Lung (tissue), 16 donors: ENCODE data around the gene TMEM179B. TPM values are rescaled to one million over a fixed set of nuclear protein-coding genes. Genes with fewer than 3 reads are reported as not detected.
"Not testable (repeated sequence)": the region's sequence is repeated elsewhere in the genome, so short reads cannot be mapped to it uniquely, and the experiment has no call there.

Source experiments
- ATAC-seq: fragments of 200-7000 bp; cut with Tn5 transposase; one replicate; pipeline ENCODE4 v1.9.1; 2020; ENCODE audit warnings: moderate number of reproducible peaks; ENCODE audit not compliant: insufficient read depth, low FRiP score
- DNase-seq, 3 donors: peaks; one replicate each; pipeline ENCODE4 v3.0.0-alpha.2; 2013 to 2017
- H3K27ac ChIP-seq, 2 donors: one replicate each; pipeline ENCODE4 v1.5.1; 2013; ENCODE audit warnings: mild to moderate bottlenecking in 2 of 2, moderate library complexity in 2 of 2, control low read depth in 1 of 2, inconsistent platforms in 1 of 2, low read depth in 1 of 2, low read length in 1 of 2
- H3K27me3 ChIP-seq, 3 donors: one replicate each; pipeline ENCODE4 v1.5.1; 2013; ENCODE audit warnings: low read length in 2 of 3; ENCODE audit not compliant: control insufficient read depth in 3 of 3, insufficient read depth in 3 of 3
- H3K36me3 ChIP-seq, 4 donors: one replicate each; pipeline ENCODE4 v1.5.1; 2013; ENCODE audit warnings: low read length in 4 of 4, mild to moderate bottlenecking in 1 of 4, moderate library complexity in 1 of 4; ENCODE audit not compliant: control insufficient read depth in 4 of 4, insufficient read depth in 4 of 4
- H3K4me1 ChIP-seq, 5 donors: one replicate each; pipeline ENCODE4 v1.5.1; 2013; ENCODE audit warnings: low read length in 5 of 5, mild to moderate bottlenecking in 2 of 5, moderate library complexity in 1 of 5; ENCODE audit not compliant: control insufficient read depth in 5 of 5, insufficient read depth in 5 of 5
- H3K4me3 ChIP-seq: one replicate; pipeline ENCODE4 v1.5.1; 2013; ENCODE audit warnings: mild to moderate bottlenecking, control low read depth, moderate library complexity
- H3K9ac ChIP-seq, 2 donors: one replicate each; pipeline ENCODE4 v1.5.1; 2013; ENCODE audit warnings: low read length in 2 of 2, control low read depth in 1 of 2; ENCODE audit not compliant: insufficient read depth in 1 of 2
- H3K9me3 ChIP-seq, 4 donors: one replicate each; pipeline ENCODE4 v1.5.1; 2013; ENCODE audit warnings: low read length in 3 of 4, mild to moderate bottlenecking in 1 of 4, moderate library complexity in 1 of 4; ENCODE audit not compliant: control insufficient read depth in 4 of 4, insufficient read depth in 3 of 4
- WGBS, 2 donors: extraction: QIAGEN DNeasy Blood & Tissue Kit; methylation state at CpG; one replicate each; pipeline ENCODE4 v1.1.7; 2013; 5-methylcytosine and 5-hydroxymethylcytosine counted together
- long read RNA-seq, 5 donors: transcript quantifications; one replicate each; lab custom pipeline, GENCODE V29; 2026
- polyA plus RNA-seq, 2 donors: library from polyadenylated mRNA; stranded (reverse); fragments of 200-250 nt; gene quantifications; one replicate each; pipeline ENCODE4 v1.2.1, GENCODE V29; 2013
- total RNA-seq, 2 donors: library from RNA; depleted of rRNA in 1 of 2; stranded (reverse); fragments of >200 nt in 1 of 2; gene quantifications; one replicate each; pipeline ENCODE4 v1.2.1, GENCODE V29; 2014 to 2021
- TF ChIP-seq, protein P1 (sequence below): IDR thresholded peaks from 2 replicates; pipeline ENCODE4 v1.5.1; 2012; ENCODE audit warnings: mild to moderate bottlenecking; ENCODE audit errors: control extremely low read depth, extremely low read depth
- donor health status: control.
- donor health status: control.
- donor health status: Bipolar disorder and iron deficiency.
- donor health status: healthy.
- donor health status: DM: yes; HTN: yes; CAD: no.

TMEM179B gene, protein sequence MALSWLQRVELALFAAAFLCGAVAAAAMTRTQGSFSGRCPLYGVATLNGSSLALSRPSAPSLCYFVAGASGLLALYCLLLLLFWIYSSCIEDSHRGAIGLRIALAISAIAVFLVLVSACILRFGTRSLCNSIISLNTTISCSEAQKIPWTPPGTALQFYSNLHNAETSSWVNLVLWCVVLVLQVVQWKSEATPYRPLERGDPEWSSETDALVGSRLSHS
- 10 to 100 TPM; 40.0 to 61.0 TPM for total RNA-seq
- 10 to 100 TPM; 68.8 to 87.6 TPM for polyA plus RNA-seq
- long read RNA-seq, donor 1, transcript TMEM179B-201 (5 exons, 1,023 nt) = major isoform, 29 of 31 reads
- long read RNA-seq, donor 1, partial matches to known transcripts = 0 of 31 reads
- long read RNA-seq, donor 1, other reads (novel, unspliced or antisense) = 0 of 31 reads
- long read RNA-seq, donor 2, transcript TMEM179B-201 (5 exons, 1,023 nt) = major isoform, 13 of 14 reads
- long read RNA-seq, donor 2, partial matches to known transcripts = 0 of 14 reads
- long read RNA-seq, donor 2, other reads (novel, unspliced or antisense) = 0 of 14 reads
- long read RNA-seq, donor 3, transcript TMEM179B-201 (5 exons, 1,023 nt) = major isoform, 17 of 17 reads
- long read RNA-seq, donor 3, partial matches to known transcripts = 0 of 17 reads
- long read RNA-seq, donor 3, other reads (novel, unspliced or antisense) = 0 of 17 reads
- long read RNA-seq, donor 4, transcript TMEM179B-201 (5 exons, 1,023 nt) = major isoform, 14 of 14 reads
- long read RNA-seq, donor 4, partial matches to known transcripts = 0 of 14 reads
- long read RNA-seq, donor 4, other reads (novel, unspliced or antisense) = 0 of 14 reads
- long read RNA-seq, donor 5, transcript TMEM179B-201 (5 exons, 1,023 nt) = major isoform, 21 of 26 reads
- long read RNA-seq, donor 5, partial matches to known transcripts = 0 of 26 reads
- long read RNA-seq, donor 5, other reads (novel, unspliced or antisense) = 0 of 26 reads

DNA sequence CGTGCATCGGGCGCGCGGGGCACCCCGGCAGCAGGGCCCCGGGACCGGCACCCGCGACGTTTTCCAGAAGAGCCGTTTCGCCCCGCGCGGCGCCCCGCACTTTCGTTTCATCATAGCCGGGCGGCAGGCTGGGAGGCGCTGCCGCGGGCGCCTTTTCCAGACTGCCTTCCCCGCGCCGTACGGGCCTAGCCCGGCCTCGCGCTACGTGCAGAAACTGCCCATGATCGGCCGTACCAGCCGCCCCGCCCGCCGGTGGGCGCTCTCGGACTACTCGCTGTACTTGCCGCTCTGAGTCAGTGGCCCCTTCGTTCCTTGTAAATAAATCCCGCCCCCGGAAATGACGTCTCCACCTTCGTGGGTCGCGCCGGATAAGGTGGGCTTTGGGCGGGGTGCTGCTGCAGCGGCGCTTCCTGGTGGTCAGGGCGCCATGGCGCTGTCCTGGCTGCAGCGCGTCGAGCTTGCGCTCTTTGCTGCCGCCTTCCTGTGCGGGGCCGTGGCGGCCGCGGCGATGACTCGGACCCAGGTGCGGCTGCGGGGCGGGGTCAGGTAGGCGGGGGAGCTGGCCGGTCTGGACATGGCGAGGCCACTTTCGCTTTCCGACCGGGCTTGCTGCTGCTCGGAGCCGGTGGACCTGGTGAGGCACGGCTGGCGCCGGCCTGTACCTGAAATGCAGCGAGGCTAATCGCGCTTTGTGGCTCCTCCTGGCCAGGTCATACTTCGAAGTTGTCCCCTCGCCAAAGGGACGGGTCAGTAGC is at the start of gene TMEM179B:
Gene TMEM179B (plus strand): TSS at position 398 of the 755 bp plus-strand sequence. CDS start 30 bp downstream, at position 428.
- no peaks in the 10 kb centered on the region for H3K27me3 ChIP-seq
- TF ChIP-seq, protein P1, sequence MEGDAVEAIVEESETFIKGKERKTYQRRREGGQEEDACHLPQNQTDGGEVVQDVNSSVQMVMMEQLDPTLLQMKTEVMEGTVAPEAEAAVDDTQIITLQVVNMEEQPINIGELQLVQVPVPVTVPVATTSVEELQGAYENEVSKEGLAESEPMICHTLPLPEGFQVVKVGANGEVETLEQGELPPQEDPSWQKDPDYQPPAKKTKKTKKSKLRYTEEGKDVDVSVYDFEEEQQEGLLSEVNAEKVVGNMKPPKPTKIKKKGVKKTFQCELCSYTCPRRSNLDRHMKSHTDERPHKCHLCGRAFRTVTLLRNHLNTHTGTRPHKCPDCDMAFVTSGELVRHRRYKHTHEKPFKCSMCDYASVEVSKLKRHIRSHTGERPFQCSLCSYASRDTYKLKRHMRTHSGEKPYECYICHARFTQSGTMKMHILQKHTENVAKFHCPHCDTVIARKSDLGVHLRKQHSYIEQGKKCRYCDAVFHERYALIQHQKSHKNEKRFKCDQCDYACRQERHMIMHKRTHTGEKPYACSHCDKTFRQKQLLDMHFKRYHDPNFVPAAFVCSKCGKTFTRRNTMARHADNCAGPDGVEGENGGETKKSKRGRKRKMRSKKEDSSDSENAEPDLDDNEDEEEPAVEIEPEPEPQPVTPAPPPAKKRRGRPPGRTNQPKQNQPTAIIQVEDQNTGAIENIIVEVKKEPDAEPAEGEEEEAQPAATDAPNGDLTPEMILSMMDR = peak; percentile 52
- ATAC-seq (peak; percentile 86), DNase-seq (peak; percentile 98 to 99 (median 99))
- peak within 1 kb of the TSS; percentile 53 for H3K4me3 ChIP-seq
- peak within 1 kb of the TSS; percentile 93 to 98 for H3K27ac ChIP-seq
- peaks cover 0 to 22% (median 22%) of the 10 kb centered on the region in 4 donors for H3K36me3 ChIP-seq
- 0% methylated on average over 79 to 88 of the region's 88 CpGs for WGBS, 2 donors
- H3K9me3 ChIP-seq = peaks cover 0 to 2% (median 0%) of the 10 kb centered on the region in 4 donors
- peak within 1 kb of the TSS; percentile 42 to 69 for H3K9ac ChIP-seq
- peaks cover 3 to 21% (median 8%) of the 10 kb centered on the region in 5 donors for H3K4me1 ChIP-seq

DNA sequence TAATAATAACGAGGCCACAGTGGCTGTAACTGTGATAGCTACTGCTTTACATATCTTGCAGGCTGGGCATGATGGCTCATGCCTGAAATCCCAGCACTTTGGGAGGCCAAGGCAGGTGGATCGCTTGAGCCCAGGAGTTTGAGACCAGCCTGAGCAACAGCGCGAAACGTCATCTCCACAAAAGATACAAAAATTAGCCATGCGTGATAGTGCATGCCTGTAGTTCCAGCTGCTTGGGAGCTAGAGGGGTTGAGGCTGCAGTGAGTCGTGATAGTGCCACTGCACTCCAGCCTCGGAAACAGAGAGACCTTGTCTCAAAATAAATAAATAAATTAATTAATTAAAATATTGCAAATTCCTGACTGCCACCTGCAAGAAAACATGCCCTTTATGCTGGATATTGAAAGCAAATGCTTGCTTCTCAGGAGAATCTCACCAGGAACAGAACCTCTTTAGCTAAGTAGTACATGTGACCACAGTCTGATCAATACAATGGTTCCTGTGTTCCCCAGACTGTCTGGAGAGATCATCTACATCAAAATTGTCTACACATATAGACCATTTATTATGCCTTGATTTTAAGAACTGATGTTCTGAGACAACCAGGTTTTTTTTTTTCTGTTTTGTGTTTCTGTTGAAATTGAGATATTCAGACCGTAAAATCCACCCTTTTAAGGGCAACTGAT is 39.6 kb upstream of the TMEM179B start:
- no peaks in the 10 kb centered on the region for H3K9me3 ChIP-seq
- H3K27ac ChIP-seq = no peak overlapping the region
- no peaks in the 10 kb centered on the region for H3K4me1 ChIP-seq
- DNase-seq (no peak), ATAC-seq (no peak)
- no peak overlapping the region for H3K9ac ChIP-seq
- 86 to 92% methylated on average over 9 of the region's 9 CpGs for WGBS, 2 donors
- H3K4me3 ChIP-seq = no peak overlapping the region
- TF ChIP-seq, protein P1 = no peak
- peaks cover 0 to 15% (median 10%) of the 10 kb centered on the region in 4 donors for H3K36me3 ChIP-seq
- H3K27me3 ChIP-seq = no peaks in the 10 kb centered on the region

DNA sequence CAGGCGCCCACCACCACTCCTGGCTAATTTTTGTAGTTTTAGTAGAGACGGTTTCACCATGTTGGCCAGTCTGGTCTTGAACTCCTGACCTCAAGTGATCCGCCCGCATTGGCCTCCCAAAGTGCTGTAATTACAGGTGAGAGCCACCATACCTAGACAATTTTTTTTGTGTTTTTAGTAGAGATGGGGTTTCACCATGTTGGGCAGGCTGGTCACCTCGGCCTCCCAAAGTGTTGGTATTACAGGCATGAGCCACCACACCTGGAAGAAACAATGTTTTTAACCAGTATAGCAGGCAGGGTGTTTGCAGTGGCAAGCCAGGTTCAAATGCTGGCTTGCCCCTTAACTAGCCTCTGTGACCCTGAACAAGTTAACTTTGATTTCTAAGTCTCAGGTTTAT is 37.3 kb upstream of the TMEM179B start:
- Histone ChIP-seq H3K4me1 (peaks cover 0 to 11% (median 0%) of the 10 kb centered on the region in 5 donors), H3K36me3 (peaks cover 0 to 20% (median 13%) of the 10 kb centered on the region in 4 donors)
- H3K27ac ChIP-seq, ATAC-seq, H3K27me3 ChIP-seq, H3K9me3 ChIP-seq, H3K4me3 ChIP-seq, DNase-seq, H3K9ac ChIP-seq: not testable (repeated sequence)
- WGBS, 2 donors = 97% methylated on average over 5 of the region's 5 CpGs
